Ovary (tissue), 3 donors: ENCODE measurements around the gene CACFD1.

Source experiments
- POLR2A ChIP-seq: fragments of 450-650 bp; IDR thresholded peaks from one replicate; pipeline ENCODE4 v1.6.1; 2017; ENCODE audit warnings: antibody characterized with exemption, mild to moderate bottlenecking, moderate library complexity
- TF ChIP-seq, protein P1 (sequence below), 3 donors: fragments of 450-650 bp in 2 of 3; fragments of 200-600 bp in 1 of 3; IDR thresholded peaks; one replicate each; pipeline versions ENCODE4 v1.5.1 to v1.8.0; 2016 to 2022; ENCODE audit warnings: antibody characterized with exemption in 3 of 3, mild to moderate bottlenecking in 1 of 3
- donor health status: DM: no; HTN: no; CAD: no.

DNA sequence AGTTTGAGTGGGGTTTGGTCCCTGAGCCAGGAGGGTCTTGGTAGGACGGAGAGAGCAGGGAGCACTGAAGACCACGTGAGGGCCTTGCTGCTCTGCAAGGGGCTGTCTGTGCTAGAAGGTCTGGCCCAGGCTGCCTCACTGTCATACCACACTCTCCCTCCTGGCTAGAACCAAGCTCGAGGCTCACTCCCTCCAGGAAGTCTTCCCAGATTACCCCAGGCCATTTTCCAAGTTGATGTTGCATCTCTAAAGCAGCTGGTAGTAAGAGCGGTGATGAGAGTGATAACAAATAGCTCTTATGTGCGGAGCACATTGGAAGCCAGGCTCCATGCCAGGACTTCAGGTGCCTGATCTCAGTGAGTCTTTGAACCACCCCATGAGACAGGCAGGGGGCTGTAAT is 58.4 kb downstream of the CACFD1 start:
- TF ChIP-seq, protein P1, sequence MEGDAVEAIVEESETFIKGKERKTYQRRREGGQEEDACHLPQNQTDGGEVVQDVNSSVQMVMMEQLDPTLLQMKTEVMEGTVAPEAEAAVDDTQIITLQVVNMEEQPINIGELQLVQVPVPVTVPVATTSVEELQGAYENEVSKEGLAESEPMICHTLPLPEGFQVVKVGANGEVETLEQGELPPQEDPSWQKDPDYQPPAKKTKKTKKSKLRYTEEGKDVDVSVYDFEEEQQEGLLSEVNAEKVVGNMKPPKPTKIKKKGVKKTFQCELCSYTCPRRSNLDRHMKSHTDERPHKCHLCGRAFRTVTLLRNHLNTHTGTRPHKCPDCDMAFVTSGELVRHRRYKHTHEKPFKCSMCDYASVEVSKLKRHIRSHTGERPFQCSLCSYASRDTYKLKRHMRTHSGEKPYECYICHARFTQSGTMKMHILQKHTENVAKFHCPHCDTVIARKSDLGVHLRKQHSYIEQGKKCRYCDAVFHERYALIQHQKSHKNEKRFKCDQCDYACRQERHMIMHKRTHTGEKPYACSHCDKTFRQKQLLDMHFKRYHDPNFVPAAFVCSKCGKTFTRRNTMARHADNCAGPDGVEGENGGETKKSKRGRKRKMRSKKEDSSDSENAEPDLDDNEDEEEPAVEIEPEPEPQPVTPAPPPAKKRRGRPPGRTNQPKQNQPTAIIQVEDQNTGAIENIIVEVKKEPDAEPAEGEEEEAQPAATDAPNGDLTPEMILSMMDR (IDR thresholded peaks at IDR 0.05): no peak
- TF ChIP-seq POLR2A: no peak
